Lung (tissue), 16 donors: ENCODE measurements around the gene MKLN1. TPM values are rescaled to one million over a fixed set of nuclear protein-coding genes. Genes with fewer than 3 reads are reported as not detected.

ENCODE experiments used
- ATAC-seq: fragments of 200-7000 bp; cut with Tn5 transposase; one replicate; pipeline ENCODE4 v1.9.1; 2020; ENCODE audit warnings: moderate number of reproducible peaks; ENCODE audit not compliant: insufficient read depth, low FRiP score
- DNase-seq, 3 donors: peaks; one replicate each; pipeline ENCODE4 v3.0.0-alpha.2; 2013 to 2017
- H3K27ac ChIP-seq, 2 donors: one replicate each; pipeline ENCODE4 v1.5.1; 2013; ENCODE audit warnings: mild to moderate bottlenecking in 2 of 2, moderate library complexity in 2 of 2, control low read depth in 1 of 2, inconsistent platforms in 1 of 2, low read depth in 1 of 2, low read length in 1 of 2
- H3K27me3 ChIP-seq, 3 donors: one replicate each; pipeline ENCODE4 v1.5.1; 2013; ENCODE audit warnings: low read length in 2 of 3; ENCODE audit not compliant: control insufficient read depth in 3 of 3, insufficient read depth in 3 of 3
- H3K36me3 ChIP-seq, 4 donors: one replicate each; pipeline ENCODE4 v1.5.1; 2013; ENCODE audit warnings: low read length in 4 of 4, mild to moderate bottlenecking in 1 of 4, moderate library complexity in 1 of 4; ENCODE audit not compliant: control insufficient read depth in 4 of 4, insufficient read depth in 4 of 4
- H3K4me1 ChIP-seq, 5 donors: one replicate each; pipeline ENCODE4 v1.5.1; 2013; ENCODE audit warnings: low read length in 5 of 5, mild to moderate bottlenecking in 2 of 5, moderate library complexity in 1 of 5; ENCODE audit not compliant: control insufficient read depth in 5 of 5, insufficient read depth in 5 of 5
- H3K4me3 ChIP-seq: one replicate; pipeline ENCODE4 v1.5.1; 2013; ENCODE audit warnings: mild to moderate bottlenecking, control low read depth, moderate library complexity
- H3K9ac ChIP-seq, 2 donors: one replicate each; pipeline ENCODE4 v1.5.1; 2013; ENCODE audit warnings: low read length in 2 of 2, control low read depth in 1 of 2; ENCODE audit not compliant: insufficient read depth in 1 of 2
- H3K9me3 ChIP-seq, 4 donors: one replicate each; pipeline ENCODE4 v1.5.1; 2013; ENCODE audit warnings: low read length in 3 of 4, mild to moderate bottlenecking in 1 of 4, moderate library complexity in 1 of 4; ENCODE audit not compliant: control insufficient read depth in 4 of 4, insufficient read depth in 3 of 4
- WGBS, 2 donors: extraction: QIAGEN DNeasy Blood & Tissue Kit; methylation state at CpG; one replicate each; pipeline ENCODE4 v1.1.7; 2013; 5-methylcytosine and 5-hydroxymethylcytosine counted together
- long read RNA-seq, 5 donors: transcript quantifications; one replicate each; lab custom pipeline, GENCODE V29; 2026
- polyA plus RNA-seq, 2 donors: library from polyadenylated mRNA; stranded (reverse); fragments of 200-250 nt; gene quantifications; one replicate each; pipeline ENCODE4 v1.2.1, GENCODE V29; 2013
- total RNA-seq, 2 donors: library from RNA; depleted of rRNA in 1 of 2; stranded (reverse); fragments of >200 nt in 1 of 2; gene quantifications; one replicate each; pipeline ENCODE4 v1.2.1, GENCODE V29; 2014 to 2021
- TF ChIP-seq, protein P1 (sequence below): IDR thresholded peaks from 2 replicates; pipeline ENCODE4 v1.5.1; 2012; ENCODE audit warnings: mild to moderate bottlenecking; ENCODE audit errors: control extremely low read depth, extremely low read depth
- donor health status: control.
- donor health status: control.
- donor health status: Bipolar disorder and iron deficiency.
- donor health status: healthy.
- donor health status: DM: yes; HTN: yes; CAD: no.

The MKLN1 gene
- total RNA-seq (100 to 1,000 TPM in 1 of 2 donors, 10 to 100 TPM in 1; 42.7 to 135 TPM), polyA plus RNA-seq (10 to 100 TPM; 11.6 to 12.0 TPM)
- long read RNA-seq, donor 1, full-length matches to known transcripts = 11 of 62 reads
- long read RNA-seq, donor 1, partial matches to known transcripts = 46 of 62 reads
- long read RNA-seq, donor 1, other reads (novel, unspliced or antisense) = 5 of 62 reads
- long read RNA-seq, donor 2, partial matches to known transcripts = 0 of 2 reads
- long read RNA-seq, donor 2, other reads (novel, unspliced or antisense) = 0 of 2 reads
- long read RNA-seq, donor 3, full-length matches to known transcripts = 3 of 3 reads
- long read RNA-seq, donor 3, partial matches to known transcripts = 0 of 3 reads
- long read RNA-seq, donor 3, other reads (novel, unspliced or antisense) = 0 of 3 reads
- long read RNA-seq, donor 4, full-length matches to known transcripts = 3 of 3 reads
- long read RNA-seq, donor 4, partial matches to known transcripts = 0 of 3 reads
- long read RNA-seq, donor 4, other reads (novel, unspliced or antisense) = 0 of 3 reads
- long read RNA-seq, donor 5, full-length matches to known transcripts = 6 of 84 reads
- long read RNA-seq, donor 5, partial matches to known transcripts = 78 of 84 reads
- long read RNA-seq, donor 5, other reads (novel, unspliced or antisense) = 0 of 84 reads

DNA sequence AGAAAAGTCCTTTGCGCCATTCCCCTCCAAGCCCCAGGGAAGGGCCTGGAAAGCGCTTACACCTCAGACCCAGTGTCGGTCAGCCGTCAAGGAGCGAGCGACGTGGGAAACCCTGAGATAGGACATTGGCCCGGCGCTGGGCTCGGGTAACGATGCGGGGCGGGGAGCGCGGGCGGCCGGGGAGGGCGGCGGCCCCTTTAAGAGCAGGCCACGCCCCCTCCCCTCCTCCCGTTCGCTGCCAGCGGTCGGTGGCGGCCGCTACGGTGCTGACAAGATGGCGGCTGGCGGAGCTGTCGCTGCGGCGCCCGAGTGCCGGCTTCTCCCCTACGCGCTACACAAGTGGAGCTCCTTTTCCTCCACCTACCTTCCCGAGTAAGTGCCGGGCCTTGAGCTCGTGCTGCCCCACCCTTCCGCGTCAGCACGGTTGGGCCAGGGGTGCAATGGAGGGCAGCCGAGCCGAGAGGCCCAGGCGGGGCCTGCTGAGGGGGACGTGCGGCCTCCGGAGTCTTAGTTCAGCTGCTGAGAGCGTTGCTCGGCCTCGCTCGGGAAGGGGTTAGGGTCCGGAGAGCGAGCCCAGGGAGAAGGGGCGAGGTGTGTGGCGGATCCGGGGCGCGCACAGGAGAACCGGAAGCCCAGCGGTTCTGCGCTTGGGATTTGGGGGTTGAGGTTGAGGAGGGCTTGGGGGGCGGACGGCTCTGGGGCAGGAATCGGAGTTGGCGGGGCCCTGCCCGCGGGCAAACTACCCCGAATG, at the start of gene MKLN1:
TSS of gene MKLN1 (plus strand) at position 251 of the 751 bp plus-strand sequence. CDS start at position 275, 24 bp downstream.
- Histone ChIP-seq H3K9me3 (no peaks in the 10 kb centered on the region), H3K4me3 (peak within 1 kb of the TSS; percentile 95), H3K27me3 (no peaks in the 10 kb centered on the region), H3K27ac (peak within 1 kb of the TSS; percentile 97 to 99), H3K36me3 (peaks cover 0 to 4% (median 0%) of the 10 kb centered on the region in 4 donors), H3K9ac (peak within 1 kb of the TSS; percentile 94 to 98), H3K4me1 (peaks cover 1 to 28% (median 11%) of the 10 kb centered on the region in 5 donors)
- 0 to 1% methylated on average over 49 to 69 of the region's 69 CpGs for WGBS, 2 donors
- TF ChIP-seq, protein P1, sequence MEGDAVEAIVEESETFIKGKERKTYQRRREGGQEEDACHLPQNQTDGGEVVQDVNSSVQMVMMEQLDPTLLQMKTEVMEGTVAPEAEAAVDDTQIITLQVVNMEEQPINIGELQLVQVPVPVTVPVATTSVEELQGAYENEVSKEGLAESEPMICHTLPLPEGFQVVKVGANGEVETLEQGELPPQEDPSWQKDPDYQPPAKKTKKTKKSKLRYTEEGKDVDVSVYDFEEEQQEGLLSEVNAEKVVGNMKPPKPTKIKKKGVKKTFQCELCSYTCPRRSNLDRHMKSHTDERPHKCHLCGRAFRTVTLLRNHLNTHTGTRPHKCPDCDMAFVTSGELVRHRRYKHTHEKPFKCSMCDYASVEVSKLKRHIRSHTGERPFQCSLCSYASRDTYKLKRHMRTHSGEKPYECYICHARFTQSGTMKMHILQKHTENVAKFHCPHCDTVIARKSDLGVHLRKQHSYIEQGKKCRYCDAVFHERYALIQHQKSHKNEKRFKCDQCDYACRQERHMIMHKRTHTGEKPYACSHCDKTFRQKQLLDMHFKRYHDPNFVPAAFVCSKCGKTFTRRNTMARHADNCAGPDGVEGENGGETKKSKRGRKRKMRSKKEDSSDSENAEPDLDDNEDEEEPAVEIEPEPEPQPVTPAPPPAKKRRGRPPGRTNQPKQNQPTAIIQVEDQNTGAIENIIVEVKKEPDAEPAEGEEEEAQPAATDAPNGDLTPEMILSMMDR = no peak
- peak; percentile 99 for ATAC-seq
- DNase-seq = peak; percentile 92 to 95 (median 92)

DNA sequence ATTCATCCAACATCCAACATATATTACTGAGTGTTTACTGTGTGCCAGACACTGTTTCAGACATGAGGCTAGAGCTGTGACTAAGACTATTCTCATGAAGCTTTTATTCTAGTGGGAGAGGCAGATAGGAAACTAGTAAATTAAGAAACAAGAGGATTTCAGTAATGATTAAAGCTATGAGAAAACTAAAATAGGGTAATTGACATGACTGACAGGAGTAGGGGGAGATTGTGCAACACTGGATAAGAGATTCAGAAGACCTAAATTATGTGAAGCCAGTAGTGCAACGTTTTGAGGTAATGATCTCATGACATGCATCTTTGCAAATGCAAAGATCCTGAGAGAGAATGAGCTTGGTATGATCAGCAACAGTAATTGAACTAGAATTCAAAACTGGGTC, 48.6 kb upstream of the MKLN1 start:
- 30 to 45% methylated on average over 1 of the region's 1 CpG for WGBS, 2 donors
- TF ChIP-seq, protein P1 = no peak
- H3K36me3 ChIP-seq = no peaks in the 10 kb centered on the region
- H3K9me3 ChIP-seq = no peaks in the 10 kb centered on the region
- H3K27me3 ChIP-seq = peaks cover 0 to 4% (median 0%) of the 10 kb centered on the region in 3 donors
- DNase-seq = no peak
- H3K4me1 ChIP-seq = no peaks in the 10 kb centered on the region
- H3K27ac ChIP-seq = no peak overlapping the region
- no peak overlapping the region for H3K9ac ChIP-seq
- no peak for ATAC-seq
- H3K4me3 ChIP-seq = no peak overlapping the region

DNA sequence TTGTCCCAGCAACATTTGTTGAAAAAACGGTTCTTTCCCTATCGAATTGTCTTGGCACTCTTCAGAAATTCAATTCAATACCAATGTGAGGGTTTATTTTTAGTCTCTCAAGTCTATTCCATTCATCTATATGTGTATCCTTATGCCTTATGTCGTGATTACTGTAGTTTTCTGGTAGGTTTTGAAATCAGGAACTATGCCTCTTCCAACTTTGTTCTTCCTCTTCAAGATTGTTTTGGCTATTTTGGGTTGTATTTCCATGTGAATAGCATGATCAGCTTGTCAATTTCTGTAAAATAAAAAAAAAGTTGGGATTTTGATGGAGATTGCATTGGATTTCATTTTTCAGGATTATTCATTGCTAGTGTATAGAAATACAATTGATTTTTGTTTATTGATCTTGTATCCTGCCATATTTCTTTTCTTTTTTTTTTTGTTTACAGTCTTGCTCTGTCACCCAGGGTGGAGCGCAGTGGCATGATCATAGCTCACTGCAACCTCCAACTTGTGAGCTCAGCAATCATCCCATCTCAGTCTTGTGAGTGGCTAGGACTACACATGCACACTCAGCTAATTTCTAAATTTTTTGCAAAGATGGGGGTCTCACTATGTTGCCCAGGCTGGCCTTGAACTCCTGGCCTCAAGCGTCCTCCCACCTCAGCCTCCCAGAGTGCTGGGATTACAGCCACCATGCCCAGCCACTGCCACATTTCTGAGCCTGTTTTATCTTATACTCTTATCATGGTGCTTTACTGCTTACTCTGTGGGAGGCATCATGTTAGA, 46.2 kb upstream of the MKLN1 start:
- H3K4me3 ChIP-seq = no peak overlapping the region
- no peaks in the 10 kb centered on the region for H3K36me3 ChIP-seq
- ATAC-seq (no peak), DNase-seq (no peak)
- 86 to 90% methylated on average over 5 of the region's 5 CpGs for WGBS, 2 donors
- TF ChIP-seq, protein P1 = no peak
- no peaks in the 10 kb centered on the region for H3K9me3 ChIP-seq
- no peak overlapping the region for H3K27ac ChIP-seq
- no peak overlapping the region for H3K9ac ChIP-seq
- no peaks in the 10 kb centered on the region for H3K4me1 ChIP-seq
- peaks cover 0 to 4% (median 0%) of the 10 kb centered on the region in 3 donors for H3K27me3 ChIP-seq
